Naive thymus-derived CD4-positive, alpha-beta T cell (primary cell): Measurements from ENCODE around the gene ARHGEF16. TPM values are rescaled to one million over a fixed set of nuclear protein-coding genes. Genes with fewer than 3 reads are reported as not detected.

Experiments used
- ATAC-seq: fragments of 150-1000 bp; cut with Tn5 transposase; 2 replicates; pipeline ENCODE4 v1.10.0; 2021; ENCODE audit warnings: mild to moderate bottlenecking, moderate library complexity
- CTCF ChIA-PET: fragments of 350-600 bp; sonication (Branson Sonifier 250); formaldehyde crosslinking; loops from one replicate; lab custom pipeline; 2021; ENCODE audit warnings: antibody characterized with exemption; lab: Charles Lee
- POLR2A ChIA-PET: fragments of 350-600 bp; sonication (Branson Sonifier 250); formaldehyde crosslinking; loops from one replicate; lab custom pipeline; 2021; ENCODE audit warnings: antibody characterized with exemption, inconsistent platforms; lab: Charles Lee
- DNase-seq, 9 donors: peaks; one replicate each; pipeline versions ENCODE4 v3.0.0 to v3.0.0-alpha.2; 2020 to 2022; ENCODE audit warnings: mixed read lengths in 1 of 9
- H3K27ac ChIP-seq: one replicate; pipeline ENCODE4 v1.7.0; 2013; ENCODE audit warnings: mild to moderate bottlenecking, low read depth, low read length, moderate library complexity
- H3K27me3 ChIP-seq, 2 donors: one replicate each; pipeline ENCODE4 v1.7.0; 2013; ENCODE audit warnings: low read length in 2 of 2, mild to moderate bottlenecking in 2 of 2, moderate library complexity in 2 of 2; ENCODE audit not compliant: control insufficient read depth in 2 of 2, insufficient read depth in 2 of 2
- H3K36me3 ChIP-seq, 3 experiments: 1 replicate in 2 of 3; 2 replicates in 1 of 3; pipeline ENCODE4 v1.7.0; 2013; ENCODE audit warnings: low read length in 3 of 3, mild to moderate bottlenecking in 3 of 3, moderate library complexity in 1 of 3; ENCODE audit not compliant: insufficient read depth in 3 of 3, control insufficient read depth in 2 of 3
- H3K4me1 ChIP-seq, 2 donors: one replicate each; pipeline ENCODE4 v1.7.0; 2013; ENCODE audit warnings: low read length in 2 of 2, mild to moderate bottlenecking in 2 of 2, moderate library complexity in 1 of 2; ENCODE audit not compliant: control insufficient read depth in 2 of 2, insufficient read depth in 2 of 2
- H3K4me3 ChIP-seq: 2 replicates; pipeline ENCODE4 v1.7.0; 2013; ENCODE audit warnings: mild to moderate bottlenecking, low read length
- H3K9me3 ChIP-seq, 3 experiments: 1 replicate in 2 of 3; 2 replicates in 1 of 3; pipeline ENCODE4 v1.7.0; 2013; ENCODE audit warnings: low read length in 3 of 3; ENCODE audit not compliant: control insufficient read depth in 2 of 3
- H3K27ac Mint-ChIP-seq, 9 donors: one replicate each; pipeline ENCODE4 v1.8.0; 2020 to 2022; ENCODE audit warnings: mixed read lengths in 9 of 9, mild to moderate bottlenecking in 8 of 9, moderate library complexity in 5 of 9, inconsistent platforms in 2 of 9
- H3K27me3 Mint-ChIP-seq, 5 donors: one replicate each; pipeline ENCODE4 v1.8.0; 2021 to 2022; ENCODE audit warnings: mixed read lengths in 5 of 5, mild to moderate bottlenecking in 1 of 5
- H3K36me3 Mint-ChIP-seq, 5 donors: one replicate each; pipeline ENCODE4 v1.8.0; 2020 to 2022; ENCODE audit warnings: mixed read lengths in 5 of 5, mild to moderate bottlenecking in 3 of 5, inconsistent platforms in 1 of 5
- H3K4me1 Mint-ChIP-seq, 7 donors: one replicate each; pipeline ENCODE4 v1.8.0; 2020 to 2022; ENCODE audit warnings: mixed read lengths in 7 of 7, mild to moderate bottlenecking in 3 of 7, inconsistent platforms in 1 of 7
- H3K4me3 Mint-ChIP-seq, 10 donors: one replicate each; pipeline ENCODE4 v1.8.0; 2020 to 2022; ENCODE audit warnings: mild to moderate bottlenecking in 10 of 10, mixed read lengths in 10 of 10, moderate library complexity in 6 of 10, inconsistent platforms in 2 of 10
- H3K9me3 Mint-ChIP-seq, 11 donors: one replicate each; pipeline ENCODE4 v1.8.0; 2020 to 2022; ENCODE audit warnings: mixed read lengths in 11 of 11, mild to moderate bottlenecking in 4 of 11, inconsistent platforms in 1 of 11, moderate library complexity in 1 of 11
- intact Hi-C, 2 donors: fragments of 100-400 bp; cut with micrococcal nuclease; formaldehyde crosslinking; loops; one replicate each; pipeline ENCODE4 v1.15.1; 2023
- polyA plus RNA-seq, 2 donors: library from polyadenylated mRNA; unstranded; fragments of 300-500 nt; fragmentation: Illumina TruSeq; gene quantifications; one replicate each; pipeline ENCODE4 v1.2.3, GENCODE V29; 2021
- total RNA-seq, 6 experiments: library from RNA in 5 of 6; stranded (reverse) in 5 of 6; gene quantifications; 1 replicate in 5 of 6; 2 replicates in 1 of 6; pipeline ENCODE4 v1.2.3 and lab custom pipeline; 2021 to 2026

ARHGEF16 gene
- total and polyA plus RNA-seq, 7 experiments from 2014 or later, result 0.16 TPM; not detected in 6

DNA sequence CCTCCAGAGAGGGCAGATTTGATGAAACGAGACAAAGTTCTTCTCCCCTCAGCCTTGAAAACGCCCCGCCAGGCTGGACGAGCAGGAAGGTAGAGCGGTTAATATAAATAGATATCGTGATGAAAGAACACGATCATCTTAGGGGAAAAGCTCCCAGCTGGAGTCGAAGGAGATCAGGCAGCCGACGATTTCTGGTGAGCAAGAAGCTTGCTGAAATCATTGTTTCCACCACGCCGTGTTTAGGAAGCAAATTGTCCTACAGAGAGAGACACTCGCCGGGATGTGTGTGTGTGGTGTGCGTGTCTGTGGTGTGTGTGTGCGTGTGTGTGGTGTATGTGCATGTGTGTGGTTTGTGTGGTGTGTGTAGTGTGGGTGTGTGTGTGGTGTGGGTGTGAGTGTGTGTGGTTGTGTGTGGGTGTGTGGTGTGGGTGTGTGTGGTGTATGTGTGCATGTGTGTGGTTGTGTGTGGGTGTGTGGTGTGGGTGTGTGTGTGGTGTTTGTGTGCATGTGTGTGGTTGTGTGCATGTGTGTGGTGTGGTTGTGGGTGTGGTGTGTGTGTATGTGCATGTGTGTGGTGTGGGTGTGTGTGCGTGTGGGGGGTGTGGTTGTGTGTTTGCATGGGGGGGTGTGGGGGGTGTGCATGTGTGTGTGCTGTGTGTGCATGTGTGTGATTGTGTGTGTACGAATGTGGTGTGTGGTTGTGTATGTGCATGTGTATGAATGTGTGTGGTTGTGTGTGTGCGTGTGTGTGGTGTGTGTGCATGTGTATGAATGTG, 44.9 kb upstream of the ARHGEF16 start:
- intact Hi-C loops, result no loop called here
- Mint-ChIP-seq H3K27ac (no peak overlapping the region), H3K4me3 (no peak overlapping the region), H3K9me3 (peaks cover 0 to 2% (median 0%) of the 10 kb centered on the region in 11 donors), H3K4me1 (peaks cover 0 to 2% (median 0%) of the 10 kb centered on the region in 7 donors), H3K36me3 (no peaks in the 10 kb centered on the region), H3K27me3 (peaks cover 0 to 11% (median 0%) of the 10 kb centered on the region in 5 donors)
- Histone ChIP-seq H3K36me3 (no peaks in the 10 kb centered on the region), H3K9me3 (no peaks in the 10 kb centered on the region), H3K27ac (no peak overlapping the region), H3K4me1 (no peaks in the 10 kb centered on the region), H3K4me3 (no peak overlapping the region), H3K27me3 (no peaks in the 10 kb centered on the region)
- DNase-seq (no peak), ATAC-seq (no peak)
- POLR2A ChIA-PET, result no interaction called here
- CTCF ChIA-PET, result no interaction called here

DNA sequence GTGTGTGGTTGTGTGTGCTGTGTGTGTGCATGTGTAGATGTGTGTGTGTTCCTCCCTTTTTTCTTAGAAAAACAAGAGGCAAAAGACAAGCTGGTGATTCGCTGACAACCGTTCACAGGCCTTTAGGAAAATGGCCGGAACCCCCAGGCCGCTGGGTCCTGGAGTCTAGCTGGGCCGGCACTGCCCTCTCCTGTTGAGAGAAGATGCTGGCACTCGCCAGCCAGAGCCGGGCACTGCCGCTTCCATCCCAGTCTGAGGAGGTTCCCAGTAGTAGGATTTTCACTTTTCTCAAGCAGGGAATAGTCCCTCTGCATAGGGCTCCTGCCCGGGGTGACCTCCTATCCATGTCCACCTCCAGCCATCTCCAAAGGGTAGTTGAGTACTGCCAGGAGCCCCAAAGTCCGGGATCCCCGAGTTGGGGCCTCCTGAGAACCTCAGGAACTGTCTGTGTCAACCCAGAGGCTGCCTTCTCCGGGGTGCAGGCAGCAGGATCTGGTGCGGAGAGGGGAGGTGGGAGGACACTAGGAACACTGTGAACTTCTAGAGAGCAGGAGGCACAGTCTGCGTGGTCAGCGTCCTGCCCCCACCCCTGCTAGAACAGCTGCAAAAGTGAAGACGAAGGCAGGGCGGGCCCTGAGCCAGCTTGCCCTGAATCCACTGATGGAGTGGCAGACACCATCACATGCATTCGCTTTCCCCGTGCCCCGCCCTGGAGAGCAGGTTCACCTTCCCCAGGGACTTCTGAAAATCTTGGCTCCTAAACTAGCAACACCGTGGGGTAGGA, 44.1 kb upstream of the ARHGEF16 start:
- Histone ChIP-seq H3K4me1 (no peaks in the 10 kb centered on the region), H3K27me3 (no peaks in the 10 kb centered on the region), H3K4me3 (no peak overlapping the region), H3K27ac (no peak overlapping the region), H3K36me3 (no peaks in the 10 kb centered on the region), H3K9me3 (no peaks in the 10 kb centered on the region)
- ChIA-PET POLR2A (no interaction called here), CTCF (no interaction called here)
- intact Hi-C loops, result no loop called here
- Mint-ChIP-seq H3K27me3 (peaks cover 0 to 11% (median 0%) of the 10 kb centered on the region in 5 donors), H3K27ac (no peak overlapping the region), H3K36me3 (no peaks in the 10 kb centered on the region), H3K4me1 (peaks cover 0 to 2% (median 0%) of the 10 kb centered on the region in 7 donors), H3K9me3 (peaks cover 0 to 2% (median 0%) of the 10 kb centered on the region in 11 donors), H3K4me3 (no peak overlapping the region)
- ATAC-seq, result no peak
- no peak for DNase-seq

DNA sequence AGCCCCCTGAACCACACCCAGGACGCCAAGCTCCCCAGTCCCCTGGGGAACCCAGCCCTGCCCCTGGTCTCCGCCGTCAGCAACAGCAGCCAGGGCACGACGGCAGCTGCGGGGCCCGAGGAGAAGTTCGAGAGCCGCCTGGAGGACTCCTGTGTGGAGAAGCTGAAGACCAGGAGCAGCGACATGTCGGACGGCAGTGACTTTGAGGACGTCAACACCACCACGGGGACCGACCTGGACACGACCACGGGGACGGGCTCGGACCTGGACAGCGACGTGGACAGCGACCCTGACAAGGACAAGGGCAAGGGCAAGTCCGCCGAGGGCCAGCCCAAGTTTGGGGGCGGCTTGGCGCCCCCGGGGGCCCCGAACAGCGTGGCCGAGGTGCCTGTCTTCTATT, 42.7 kb upstream of the ARHGEF16 start:
- DNase-seq, result no peak
- Histone ChIP-seq H3K4me3 (no peak overlapping the region), H3K36me3 (no peaks in the 10 kb centered on the region), H3K4me1 (no peaks in the 10 kb centered on the region), H3K9me3 (peaks cover 0 to 6% (median 0%) of the 10 kb centered on the region in 3 experiments), H3K27ac (no peak overlapping the region), H3K27me3 (no peaks in the 10 kb centered on the region)
- no peak overlapping the region for H3K4me3 Mint-ChIP-seq
- peaks cover 0 to 6% (median 0%) of the 10 kb centered on the region in 5 donors for H3K27me3 Mint-ChIP-seq
- no peak overlapping the region for H3K27ac Mint-ChIP-seq
- no peak for ATAC-seq
- no peaks in the 10 kb centered on the region for H3K4me1 Mint-ChIP-seq
- ChIA-PET POLR2A (no interaction called here), CTCF (no interaction called here)
- intact Hi-C loops, result no loop called here
- peaks cover 0 to 6% (median 0%) of the 10 kb centered on the region in 11 donors for H3K9me3 Mint-ChIP-seq
- H3K36me3 Mint-ChIP-seq, result peaks cover 0 to 4% (median 0%) of the 10 kb centered on the region in 5 donors

DNA sequence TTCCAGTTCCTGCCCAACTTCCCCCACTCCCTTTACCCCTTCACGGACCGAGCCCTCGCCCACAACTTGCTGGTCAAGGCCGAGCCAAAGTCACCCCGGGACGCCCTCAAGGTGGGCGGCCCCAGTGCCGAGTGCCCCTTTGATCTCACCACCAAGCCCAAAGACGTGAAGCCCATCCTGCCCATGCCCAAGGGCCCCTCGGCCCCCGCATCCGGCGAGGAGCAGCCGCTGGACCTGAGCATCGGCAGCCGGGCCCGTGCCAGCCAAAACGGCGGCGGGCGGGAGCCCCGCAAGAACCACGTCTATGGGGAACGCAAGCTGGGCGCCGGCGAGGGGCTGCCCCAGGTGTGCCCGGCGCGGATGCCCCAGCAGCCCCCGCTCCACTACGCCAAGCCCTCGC, 42.1 kb upstream of the ARHGEF16 start:
- POLR2A ChIA-PET, result no interaction called here
- Mint-ChIP-seq H3K27me3 (peaks cover 0 to 6% (median 0%) of the 10 kb centered on the region in 5 donors), H3K36me3 (peaks cover 0 to 4% (median 0%) of the 10 kb centered on the region in 5 donors), H3K9me3 (peaks cover 0 to 12% (median 0%) of the 10 kb centered on the region in 11 donors), H3K27ac (no peak overlapping the region), H3K4me1 (no peaks in the 10 kb centered on the region), H3K4me3 (no peak overlapping the region)
- no peaks in the 10 kb centered on the region for H3K27me3 ChIP-seq
- H3K36me3 ChIP-seq, result no peaks in the 10 kb centered on the region
- H3K4me1 ChIP-seq, result no peaks in the 10 kb centered on the region
- H3K4me3 ChIP-seq, result no peak overlapping the region
- H3K9me3 ChIP-seq, result peaks cover 0 to 11% (median 0%) of the 10 kb centered on the region in 3 experiments
- intact Hi-C loops, result no loop called here
- H3K27ac ChIP-seq, result no peak overlapping the region
- DNase-seq (no peak), ATAC-seq (no peak)
- CTCF ChIA-PET, result no interaction called here

DNA sequence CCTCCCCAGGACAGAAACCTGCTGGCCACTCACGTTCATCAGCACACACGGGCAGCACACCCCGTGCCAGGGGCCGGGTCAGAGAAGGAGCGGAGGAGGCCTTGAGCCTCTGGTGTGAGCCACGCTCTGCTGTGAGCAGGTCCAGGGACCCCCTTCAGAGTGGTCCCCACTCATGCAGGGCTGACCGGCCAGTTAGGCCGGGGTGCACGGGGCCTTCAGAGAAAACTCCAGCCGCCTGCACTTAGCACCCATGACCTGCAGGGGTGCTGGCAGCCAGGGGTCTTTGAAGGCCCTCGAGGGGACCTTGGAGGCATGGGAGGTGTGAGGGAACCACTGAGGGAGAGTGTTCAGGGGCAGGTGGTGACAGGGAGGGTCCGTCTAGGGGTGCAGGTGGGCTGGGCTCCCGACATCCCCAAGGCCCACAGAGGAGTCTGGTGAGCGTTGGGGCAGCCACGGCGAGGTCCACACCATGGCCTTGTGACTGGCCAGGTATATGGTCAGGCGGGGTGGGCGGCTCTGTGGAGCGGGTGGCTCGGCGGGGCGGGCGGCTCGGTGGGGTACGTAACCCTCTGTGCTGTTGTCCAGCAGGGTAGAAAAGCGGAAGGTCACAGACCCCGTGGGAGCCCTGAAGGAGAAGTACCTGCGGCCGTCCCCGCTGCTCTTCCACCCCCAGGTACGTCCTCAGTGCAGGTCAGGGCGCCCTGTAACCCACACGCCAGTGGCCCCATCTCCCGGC, 40.3 kb upstream of the ARHGEF16 start:
- ATAC-seq, result no peak
- CTCF ChIA-PET, result no interaction called here
- no peak overlapping the region for H3K4me3 Mint-ChIP-seq

DNA sequence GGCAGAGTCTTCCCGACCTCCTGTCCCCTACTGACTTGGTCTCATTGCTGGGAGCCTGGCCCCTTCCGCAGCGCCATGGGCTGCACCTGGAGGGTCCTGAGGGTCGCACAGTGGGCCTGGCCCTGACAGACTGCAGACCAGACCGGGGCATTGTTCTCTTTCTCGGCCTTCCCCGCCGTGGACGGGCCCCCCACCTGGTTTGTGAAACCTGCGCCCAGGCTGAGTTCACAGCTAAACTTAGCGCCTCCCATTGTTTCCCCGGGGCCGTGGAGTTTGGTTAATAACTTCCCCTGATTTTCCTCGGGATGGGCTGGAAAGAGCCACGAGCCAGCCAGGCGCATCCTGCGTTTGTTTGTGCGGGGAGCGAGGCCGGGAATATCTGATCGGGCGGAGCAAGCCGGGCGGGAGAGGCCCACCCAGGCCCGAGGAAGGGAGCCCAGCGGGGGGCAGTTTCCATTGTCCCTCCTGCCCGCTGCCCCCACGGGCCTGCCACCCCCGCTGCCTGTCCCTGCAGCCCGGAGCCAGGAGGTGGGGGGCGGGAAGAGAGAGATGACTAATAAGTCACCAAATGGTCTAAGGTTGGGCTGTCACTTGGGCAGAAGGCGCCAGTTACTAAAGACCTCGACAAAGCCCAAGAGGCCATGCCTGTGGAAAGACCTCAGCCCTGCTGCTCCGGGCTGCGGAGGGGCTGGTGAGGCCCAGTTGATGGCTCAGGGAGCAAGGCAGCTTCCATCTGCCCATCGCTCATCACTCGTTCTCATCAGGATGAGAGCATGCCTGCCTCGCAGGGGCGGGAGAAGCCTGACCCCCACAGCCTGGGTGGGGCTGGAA, 39.0 kb upstream of the ARHGEF16 start:
- Mint-ChIP-seq H3K27ac (no peak overlapping the region), H3K27me3 (peaks cover 0 to 11% (median 0%) of the 10 kb centered on the region in 5 donors), H3K4me3 (no peak overlapping the region), H3K36me3 (peaks cover 0 to 4% (median 0%) of the 10 kb centered on the region in 5 donors), H3K9me3 (peaks cover 0 to 14% (median 0%) of the 10 kb centered on the region in 11 donors), H3K4me1 (no peaks in the 10 kb centered on the region)
- DNase-seq, result no peak
- Histone ChIP-seq H3K27ac (no peak overlapping the region), H3K27me3 (no peaks in the 10 kb centered on the region), H3K9me3 (peaks cover 0 to 11% (median 0%) of the 10 kb centered on the region in 3 experiments), H3K4me3 (no peak overlapping the region), H3K36me3 (no peaks in the 10 kb centered on the region), H3K4me1 (no peaks in the 10 kb centered on the region)
- intact Hi-C loops, result no loop called here
- ChIA-PET POLR2A (no interaction called here), CTCF (no interaction called here)
- no peak for ATAC-seq

More for the DNA sequence above, 40.3 kb upstream of the ARHGEF16 start:
- Histone ChIP-seq H3K27me3 (no peaks in the 10 kb centered on the region), H3K36me3 (no peaks in the 10 kb centered on the region), H3K9me3 (peaks cover 0 to 11% (median 0%) of the 10 kb centered on the region in 3 experiments), H3K27ac (no peak overlapping the region), H3K4me1 (no peaks in the 10 kb centered on the region), H3K4me3 (no peak overlapping the region)
- no peak for DNase-seq
- no peak overlapping the region for H3K27ac Mint-ChIP-seq
- H3K36me3 Mint-ChIP-seq, result peaks cover 0 to 4% (median 0%) of the 10 kb centered on the region in 5 donors
- H3K4me1 Mint-ChIP-seq, result no peaks in the 10 kb centered on the region
- intact Hi-C loops, result no loop called here
- H3K9me3 Mint-ChIP-seq, result peaks cover 0 to 14% (median 0%) of the 10 kb centered on the region in 11 donors
- H3K27me3 Mint-ChIP-seq, result peaks cover 0 to 6% (median 0%) of the 10 kb centered on the region in 5 donors
- POLR2A ChIA-PET, result no interaction called here
